Adrenal gland (tissue), 12 donors: ENCODE results near the gene CAMTA1. TPM values are rescaled to one million over a fixed set of nuclear protein-coding genes. Genes with fewer than 3 reads are reported as not detected.

Experiments
- DNase-seq, 7 donors: peaks; one replicate each; pipeline ENCODE4 v3.0.0-alpha.2; 2019 to 2020
- H3K27ac ChIP-seq, 5 donors: fragments of 200-600 bp; sonication (generic) in 4 of 5; 1 replicate in 3 of 5; 2 replicates in 2 of 5; pipeline versions ENCODE4 v1.5.1 to v1.8.0; 2016 to 2020; ENCODE audit warnings: mild to moderate bottlenecking in 1 of 5
- H3K27me3 ChIP-seq: fragments of 200-600 bp; 2 replicates; pipeline ENCODE4 v1.8.0; 2021
- H3K36me3 ChIP-seq, 2 donors: fragments of 200-600 bp; replicated peaks in 1 of 2; 1 replicate in 1 of 2; 2 replicates in 1 of 2; pipeline versions ENCODE4 v1.5.1 to v1.8.0; 2018 to 2022
- H3K4me1 ChIP-seq, 2 donors: fragments of 200-600 bp; replicated peaks in 1 of 2; 1 replicate in 1 of 2; 2 replicates in 1 of 2; pipeline versions ENCODE4 v1.5.1 to v1.8.0; 2018 to 2021
- H3K4me3 ChIP-seq, 4 donors: fragments of 200-600 bp; sonication (generic) in 3 of 4; one replicate each; pipeline ENCODE4 v1.5.1; 2016 to 2018
- H3K9me3 ChIP-seq, 3 donors: fragments of 200-600 bp; sonication (generic) in 1 of 3; replicated peaks in 1 of 3; 1 replicate in 2 of 3; 2 replicates in 1 of 3; pipeline versions ENCODE4 v1.5.1 to v1.8.0; 2016 to 2021
- CTCF ChIP-seq, 6 experiments: fragments of 450-650 bp in 4 of 6; fragments of 200-600 bp in 2 of 6; sonication (generic) in 1 of 6; IDR thresholded peaks; 1 replicate in 5 of 6; 2 replicates in 1 of 6; pipeline versions ENCODE4 v1.5.1 to v1.8.0; 2016 to 2021; ENCODE audit warnings: antibody characterized with exemption in 6 of 6, mild to moderate bottlenecking in 2 of 6, moderate library complexity in 1 of 6
- POLR2A ChIP-seq, 2 donors: fragments of 450-650 bp; IDR thresholded peaks; one replicate each; pipeline ENCODE4 v1.6.1; 2017; ENCODE audit warnings: antibody characterized with exemption in 2 of 2, mild to moderate bottlenecking in 2 of 2, moderate library complexity in 1 of 2
- WGBS, 4 donors: extraction: QIAGEN DNeasy Blood & Tissue Kit in 2 of 4; methylation state at CpG; one replicate each; pipeline versions ENCODE4 v1.1.5 to v1.1.7; 2013 to 2017; 5-methylcytosine and 5-hydroxymethylcytosine counted together
- intact Hi-C, 2 donors: fragments of 100-400 bp; cut with DNase I; formaldehyde crosslinking; loops; one replicate each; pipeline versions ENCODE4 v1.14.1 to v1.15.0; 2022 to 2023
- polyA plus RNA-seq, 3 donors: library from polyadenylated mRNA; stranded (reverse); fragments of 200-250 nt in 2 of 3; fragments of 350-450 nt in 1 of 3; fragmentation: Illumina TruSeq in 1 of 3; extraction: RNeasy Lipid Tissue Mini Kit (QIAGEN cat#74804) in 1 of 3; gene quantifications; one replicate each; pipeline ENCODE4 v1.2.3, GENCODE V29; 2013 to 2014
- total RNA-seq, 9 donors: library from RNA; depleted of rRNA in 4 of 9; stranded (reverse); fragments of >200 nt in 4 of 9; fragments of 120-200 nt in 1 of 9; fragmentation: NEBNext Ultra II Directional in 1 of 9; extraction: Animal tissue kit (Norgen Biotek cat#: 25700) in 1 of 9; gene quantifications; one replicate each; pipeline versions ENCODE4 v1.1.0 to v1.2.4, GENCODE V29; 2013 to 2023
- donor health status: healthy with polysubstance abuse.
- donor health status: Bipolar disorder and iron deficiency.
- donor health status: DM: yes; HTN: yes; CAD: no.
- donor health status: DM: no; HTN: no; CAD: no.
- donor health status: DM: no; HTN: no; CAD: no.
- donor health status: DM: yes; HTN: yes; CAD: no.

The CAMTA1 gene
- total and polyA plus RNA-seq, 12 donors = 62.9 to 141 (median 96.9) TPM

- no peak overlapping the region for H3K27ac ChIP-seq
- H3K36me3 ChIP-seq = no peaks in the 10 kb centered on the region
- intact Hi-C loops = no loop called here
- WGBS, 4 donors = 81 to 96% (median 92%) methylated on average over 3 to 9 of the region's 9 CpGs
- no peak overlapping the region for H3K4me3 ChIP-seq
- TF ChIP-seq CTCF (IDR thresholded peaks at IDR 0.05) (no peak), POLR2A (IDR thresholded peaks at IDR 0.05) (no peak)
- no peaks in the 10 kb centered on the region for H3K9me3 ChIP-seq
- DNase-seq = peak in 1 of 7 donors; percentile 9
- H3K4me1 ChIP-seq = peaks cover 0 to 8% of the 10 kb centered on the region in 2 donors
- H3K27me3 ChIP-seq = no peaks in the 10 kb centered on the region
Observed at GRCh38 chr1:7678491-7679158, 893.4 kb downstream of the CAMTA1 start.

GRCh38 chr1:7679159-7679872 is 894.1 kb downstream of the CAMTA1 start:
- Histone ChIP-seq H3K27ac (peak overlapping the region in 1 of 5 donors; percentile 54), H3K4me3 (peak overlapping the region in 1 of 4 donors; percentile 85), H3K36me3 (no peaks in the 10 kb centered on the region), H3K27me3 (no peaks in the 10 kb centered on the region), H3K9me3 (no peaks in the 10 kb centered on the region), H3K4me1 (peaks cover 0 to 8% of the 10 kb centered on the region in 2 donors)
- 71 to 88% (median 83%) methylated on average over 3 to 17 of the region's 17 CpGs for whole genome bisulfite sequencing, 4 donors
- TF ChIP-seq CTCF (IDR thresholded peaks at IDR 0.05) (no peak), POLR2A (IDR thresholded peaks at IDR 0.05) (no peak)
- DNase-seq = no peak
- intact Hi-C loops = no loop called here

GRCh38 chr1:7679873-7680206 is 894.6 kb downstream of the CAMTA1 start:
- H3K27ac ChIP-seq = peak overlapping the region in 1 of 5 donors; percentile 54
- intact Hi-C loops = no loop called here
- no peaks in the 10 kb centered on the region for H3K27me3 ChIP-seq
- H3K9me3 ChIP-seq = no peaks in the 10 kb centered on the region
- TF ChIP-seq CTCF (IDR thresholded peaks at IDR 0.05) (no peak), POLR2A (IDR thresholded peaks at IDR 0.05) (no peak)
- H3K4me1 ChIP-seq = peaks cover 0 to 8% of the 10 kb centered on the region in 2 donors
- 4 to 8% (median 7%) methylated on average over 7 to 14 of the region's 14 CpGs for WGBS, 4 donors
- no peak for DNase-seq
- no peaks in the 10 kb centered on the region for H3K36me3 ChIP-seq
- peak overlapping the region in 2 of 4 donors; percentile 55 to 85 for H3K4me3 ChIP-seq

GRCh38 chr1:7680207-7680954 is 895.1 kb downstream of the CAMTA1 start:
- H3K27ac ChIP-seq = peak overlapping the region in 1 of 5 donors; percentile 54
- intact Hi-C loops = no loop called here
- H3K4me1 ChIP-seq = peaks cover 0 to 8% of the 10 kb centered on the region in 2 donors
- DNase-seq = peak in 5 of 7 donors; percentile 16 to 65 (median 38)
- no peaks in the 10 kb centered on the region for H3K27me3 ChIP-seq
- H3K4me3 ChIP-seq = peak overlapping the region in 3 of 4 donors; percentile 24 to 85 (median 55)
- TF ChIP-seq POLR2A (IDR thresholded peaks at IDR 0.05) (peak in 1 of 2 donors; percentile 14), CTCF (IDR thresholded peaks at IDR 0.05) (no peak)
- H3K9me3 ChIP-seq = no peaks in the 10 kb centered on the region
- no peaks in the 10 kb centered on the region for H3K36me3 ChIP-seq
- 0 to 4% (median 1%) methylated on average over 14 to 89 of the region's 89 CpGs for WGBS, 4 donors
